T1000 (cell line): ENCODE data around the gene XIRP2.

Experiments used
- DNase-seq: peaks from one replicate; lab custom pipeline; 2025; ENCODE audit warnings: mixed read lengths; lab: John Stamatoyannopoulos, UW

XIRP2 gene, protein sequence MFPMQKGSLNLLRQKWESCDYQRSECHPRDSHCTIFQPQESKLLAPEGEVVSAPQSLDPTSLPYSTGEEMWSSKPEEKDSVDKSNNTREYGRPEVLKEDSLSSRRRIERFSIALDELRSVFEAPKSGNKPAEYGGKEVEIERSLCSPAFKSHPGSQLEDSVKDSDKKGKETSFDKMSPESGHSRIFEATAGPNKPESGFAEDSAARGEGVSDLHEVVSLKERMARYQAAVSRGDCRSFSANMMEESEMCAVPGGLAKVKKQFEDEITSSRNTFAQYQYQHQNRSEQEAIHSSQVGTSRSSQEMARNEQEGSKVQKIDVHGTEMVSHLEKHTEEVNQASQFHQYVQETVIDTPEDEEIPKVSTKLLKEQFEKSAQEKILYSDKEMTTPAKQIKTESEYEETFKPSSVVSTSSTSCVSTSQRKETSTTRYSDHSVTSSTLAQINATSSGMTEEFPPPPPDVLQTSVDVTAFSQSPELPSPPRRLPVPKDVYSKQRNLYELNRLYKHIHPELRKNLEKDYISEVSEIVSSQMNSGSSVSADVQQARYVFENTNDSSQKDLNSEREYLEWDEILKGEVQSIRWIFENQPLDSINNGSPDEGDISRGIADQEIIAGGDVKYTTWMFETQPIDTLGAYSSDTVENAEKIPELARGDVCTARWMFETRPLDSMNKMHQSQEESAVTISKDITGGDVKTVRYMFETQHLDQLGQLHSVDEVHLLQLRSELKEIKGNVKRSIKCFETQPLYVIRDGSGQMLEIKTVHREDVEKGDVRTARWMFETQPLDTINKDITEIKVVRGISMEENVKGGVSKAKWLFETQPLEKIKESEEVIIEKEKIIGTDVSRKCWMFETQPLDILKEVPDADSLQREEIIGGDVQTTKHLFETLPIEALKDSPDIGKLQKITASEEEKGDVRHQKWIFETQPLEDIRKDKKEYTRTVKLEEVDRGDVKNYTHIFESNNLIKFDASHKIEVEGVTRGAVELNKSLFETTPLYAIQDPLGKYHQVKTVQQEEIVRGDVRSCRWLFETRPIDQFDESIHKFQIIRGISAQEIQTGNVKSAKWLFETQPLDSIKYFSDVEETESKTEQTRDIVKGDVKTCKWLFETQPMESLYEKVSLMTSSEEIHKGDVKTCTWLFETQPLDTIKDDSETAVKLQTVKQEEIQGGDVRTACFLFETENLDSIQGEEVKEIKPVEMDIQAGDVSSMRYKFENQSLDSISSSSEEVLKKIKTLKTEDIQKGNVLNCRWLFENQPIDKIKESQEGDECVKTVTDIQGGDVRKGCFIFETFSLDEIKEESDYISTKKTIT (N-terminal part only)

GRCh38 chr2:166888180-166888579, at the start of gene XIRP2:
Gene XIRP2, plus strand, starts transcription at chr2:166888480. Its CDS starts 15,003 bp downstream, at chr2:166903483.
- DNase-seq = no peak

DNA sequence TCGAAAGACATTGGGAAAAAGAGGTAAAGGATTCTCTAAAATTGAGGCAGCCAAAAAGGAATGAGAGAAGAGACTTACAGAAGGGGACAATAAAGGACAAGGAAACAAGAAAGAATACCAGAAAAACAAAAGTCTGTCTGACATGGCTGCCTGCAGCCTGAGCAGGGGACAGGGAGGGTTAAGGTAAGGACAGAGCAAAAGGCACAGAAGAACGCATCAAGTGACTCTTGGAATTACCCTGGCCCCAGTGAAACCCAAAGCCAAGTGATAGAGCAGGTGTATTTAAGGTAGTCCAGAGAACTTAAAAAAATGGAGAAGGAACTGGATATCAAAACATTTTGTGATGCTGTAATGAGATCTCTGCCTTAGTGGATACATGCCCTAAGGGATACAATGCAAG, 47.1 kb upstream of the XIRP2 start:
- no peak for DNase-seq

DNA sequence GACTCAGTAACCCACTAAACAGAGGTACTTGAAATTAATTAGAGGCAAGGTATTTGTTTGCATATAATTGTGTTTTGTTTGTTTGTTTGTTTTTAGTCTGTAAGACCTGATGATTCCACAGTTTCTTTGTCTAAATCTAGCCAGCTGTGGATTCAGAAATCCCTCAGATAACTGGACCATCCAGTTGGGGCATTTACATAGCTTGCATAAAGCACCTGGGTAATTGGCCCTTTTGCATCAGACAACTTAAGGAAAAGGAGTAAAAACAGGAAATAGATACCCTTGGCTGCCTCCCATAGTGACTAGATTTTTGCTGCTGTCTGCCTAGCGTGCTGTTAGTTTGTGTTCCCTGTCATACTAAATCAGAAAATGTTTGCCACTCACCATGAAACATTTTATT, 46.6 kb upstream of the XIRP2 start:
- DNase-seq = no peak

GRCh38 chr2:166844111-166844510, 44.2 kb upstream of the XIRP2 start:
- DNase-seq = no peak

DNA sequence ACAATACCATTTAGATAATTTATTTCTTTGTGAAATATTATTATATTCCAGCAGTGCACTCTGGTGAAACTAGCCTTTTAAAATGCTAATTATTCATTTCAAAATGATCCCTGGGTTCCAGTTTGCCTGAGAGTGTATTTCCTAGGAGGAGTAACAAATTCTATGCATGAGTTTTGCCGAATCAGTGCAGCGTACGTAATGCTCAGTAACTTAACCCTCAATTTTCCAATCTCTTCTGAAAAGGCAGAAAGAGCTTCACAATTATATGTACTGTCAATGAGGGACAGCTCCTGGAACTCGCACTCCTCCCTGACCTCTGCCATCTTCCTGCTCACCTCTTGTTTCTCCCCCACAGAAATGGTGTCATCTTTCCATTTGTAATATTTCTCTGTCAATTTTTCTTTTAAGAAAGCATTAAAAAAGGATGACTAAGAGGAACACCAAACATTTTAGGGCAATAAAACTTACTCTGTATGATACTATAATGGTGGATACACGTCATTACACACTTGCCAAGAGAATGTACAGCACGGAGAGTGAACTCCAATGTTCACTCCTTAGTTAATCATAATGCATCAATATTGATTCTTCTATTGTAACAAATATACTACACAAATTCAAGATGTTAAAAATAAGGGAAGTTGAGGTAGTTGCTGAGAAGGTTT, 25.7 kb upstream of the XIRP2 start:
- no peak for DNase-seq

DNA sequence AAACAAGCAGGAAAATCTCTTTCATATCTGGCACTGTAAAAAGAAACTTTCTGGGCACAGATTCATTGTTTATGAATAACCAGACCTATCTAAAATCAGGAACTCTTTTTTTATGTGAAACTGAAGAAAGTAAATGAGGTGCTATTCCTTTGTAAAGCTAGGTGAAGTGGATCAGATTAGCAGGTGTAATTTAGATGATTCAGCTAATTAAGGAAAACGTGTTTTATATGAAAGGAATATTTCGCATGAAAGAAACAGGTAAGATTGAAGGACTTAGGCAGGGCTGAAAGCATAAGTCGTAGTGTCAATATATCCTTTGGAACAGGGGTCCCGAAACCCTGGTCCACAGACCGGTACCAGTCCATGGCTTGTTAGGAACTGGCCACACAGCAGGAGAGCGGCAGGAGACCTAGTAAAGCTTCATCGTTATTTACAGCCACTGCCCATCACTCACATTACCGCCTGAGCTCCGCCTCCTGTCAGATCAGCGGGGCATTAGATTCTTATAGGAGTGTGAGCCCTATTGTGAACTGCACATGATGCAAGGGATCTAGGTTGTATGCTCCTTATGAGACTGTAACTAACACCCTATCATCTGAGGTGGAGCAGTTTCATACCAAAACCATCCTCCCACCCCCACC, 20.3 kb upstream of the XIRP2 start:
- DNase-seq = no peak

- DNase-seq = no peak
Measured at GRCh38 chr2:166870346-166870745, 17.9 kb upstream of the XIRP2 start.

DNA sequence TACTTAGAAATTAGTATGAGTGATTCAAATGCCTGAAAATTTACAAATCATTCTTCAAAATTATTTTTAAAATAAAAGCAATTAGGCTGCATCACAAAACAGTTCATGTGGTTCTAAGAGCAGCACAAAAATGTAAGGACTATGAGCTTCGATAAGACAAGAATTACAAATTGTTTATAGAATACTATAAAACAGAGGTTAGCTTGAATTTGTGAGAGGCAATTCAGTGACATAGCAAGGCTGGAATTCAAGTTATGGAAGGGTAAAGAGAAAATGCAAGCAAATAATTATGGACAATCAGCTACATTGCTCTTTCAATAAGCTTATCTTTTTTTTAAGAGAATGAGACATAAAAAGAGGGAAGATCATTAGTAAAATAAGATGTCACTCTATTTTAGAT, 7.1 kb upstream of the XIRP2 start:
- no peak for DNase-seq

GRCh38 chr2:166882851-166883250, 5.4 kb upstream of the XIRP2 start:
- no peak for DNase-seq

DNA sequence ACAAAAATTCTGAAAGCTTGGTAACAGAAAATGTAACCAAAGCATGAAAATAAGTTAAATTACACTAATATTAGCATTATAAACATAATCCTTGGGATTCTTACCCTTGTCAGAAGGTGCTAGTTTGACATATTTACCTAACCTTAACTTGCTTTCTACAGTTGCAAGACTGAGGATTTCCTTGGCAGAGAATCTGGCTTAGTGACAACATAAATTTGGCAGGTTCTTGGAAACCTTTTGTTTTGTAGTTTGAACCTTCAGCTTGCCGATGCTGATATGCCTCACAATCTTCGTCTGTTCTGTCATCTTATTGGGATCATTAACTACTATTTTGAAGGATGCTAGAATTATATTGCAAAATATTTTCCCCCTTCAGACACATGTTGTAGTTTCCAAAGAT, 3.4 kb downstream of the XIRP2 start:
- DNase-seq = no peak

- DNase-seq = no peak
Measured at GRCh38 chr2:166892397-166892796, 4.1 kb downstream of the XIRP2 start.

GRCh38 chr2:166895243-166895642, 7.0 kb downstream of the XIRP2 start:
- no peak for DNase-seq

DNA sequence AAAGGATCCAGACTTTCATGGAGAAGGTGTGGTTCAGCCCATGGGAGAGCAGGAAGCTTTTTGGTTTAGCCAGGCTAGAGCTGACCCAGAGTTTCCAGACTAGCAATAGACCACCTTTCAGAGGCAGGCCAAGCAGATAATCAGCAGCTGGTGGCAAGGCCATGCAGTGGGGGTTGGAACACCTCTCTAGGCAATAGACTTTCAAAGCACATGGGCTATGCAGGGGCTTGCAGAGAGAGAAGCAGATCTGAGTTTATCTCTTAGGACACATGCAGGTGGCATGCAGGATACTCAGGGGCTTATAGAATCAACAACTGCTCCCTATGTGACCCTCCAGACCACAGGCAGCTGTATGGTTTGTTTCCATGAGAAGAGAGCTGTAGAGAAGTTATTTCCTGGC, 9.4 kb downstream of the XIRP2 start:
- no peak for DNase-seq

- no peak for DNase-seq
Measured at GRCh38 chr2:166899676-166900075, 11.4 kb downstream of the XIRP2 start.

GRCh38 chr2:166900700-166901099, 12.4 kb downstream of the XIRP2 start:
- DNase-seq = no peak

- no peak for DNase-seq
Measured at GRCh38 chr2:166901336-166901735, 13.1 kb downstream of the XIRP2 start.

DNA sequence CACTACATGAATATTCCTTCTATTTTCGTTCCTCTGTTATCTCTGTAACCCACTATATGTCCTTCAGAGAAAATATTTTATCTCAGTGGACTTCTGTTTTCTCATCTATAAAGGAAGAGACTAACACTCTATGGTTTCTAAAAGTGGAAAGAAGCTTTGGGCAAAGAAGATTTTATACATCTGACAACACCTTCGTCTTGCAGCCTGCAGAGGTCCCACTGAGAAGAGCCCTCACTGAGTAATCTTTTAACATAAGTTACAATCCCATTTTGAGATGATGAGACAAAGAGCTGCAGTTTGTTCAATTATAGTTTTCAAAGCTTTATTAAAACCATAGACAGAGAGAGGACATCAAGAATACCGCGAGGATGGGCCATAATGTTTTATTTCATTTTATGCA, 28.7 kb downstream of the XIRP2 start:
- no peak for DNase-seq

GRCh38 chr2:166917415-166917814, 29.1 kb downstream of the XIRP2 start:
- no peak for DNase-seq

DNA sequence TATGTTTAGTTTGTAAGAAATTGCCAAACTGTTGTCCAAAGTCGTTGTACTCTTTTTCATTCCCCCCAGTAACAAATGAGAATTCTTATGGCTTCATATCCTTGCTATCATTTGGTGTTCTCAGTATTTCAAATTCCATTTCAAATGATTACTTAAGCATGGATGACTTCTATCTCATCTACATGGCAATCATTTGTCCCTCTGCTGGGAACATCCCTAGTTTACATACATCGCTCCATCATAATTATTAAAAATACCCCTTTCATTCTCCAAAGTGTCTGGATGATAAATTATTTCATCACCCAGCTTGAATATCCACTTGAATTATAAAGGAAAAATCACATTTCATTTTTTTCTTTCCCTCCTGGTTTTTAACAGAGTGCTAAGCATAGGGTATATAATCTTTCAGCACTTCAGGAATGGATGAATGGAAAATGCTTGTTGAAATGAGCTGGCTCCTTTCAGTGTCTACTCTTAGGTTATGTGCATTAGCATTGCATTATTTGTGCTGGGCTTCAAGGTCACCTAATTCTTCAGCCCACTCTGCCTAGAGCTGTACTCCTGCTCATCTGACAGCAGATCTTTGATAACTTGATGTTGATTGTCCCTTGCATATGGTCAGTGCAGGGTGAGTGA, 33.1 kb downstream of the XIRP2 start:
- DNase-seq = no peak

DNA sequence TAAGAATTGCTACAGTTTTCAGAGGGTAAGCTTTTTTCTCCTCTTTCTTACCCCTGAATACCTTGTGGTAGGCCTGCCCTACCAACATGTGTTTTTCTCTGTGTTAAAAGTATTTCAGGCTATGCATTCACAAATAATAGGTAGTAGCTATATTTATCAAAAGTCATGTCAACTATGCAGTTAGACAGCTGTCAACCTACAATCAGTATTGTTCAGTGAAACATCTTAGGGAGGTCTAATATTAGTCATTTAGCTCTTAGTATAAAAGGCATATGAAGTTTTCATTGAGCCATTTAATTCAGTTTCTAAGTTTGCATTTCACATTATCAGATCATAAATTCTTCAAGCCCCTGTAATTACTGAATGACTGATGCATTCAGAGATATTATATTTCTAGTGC, 36.7 kb downstream of the XIRP2 start:
- DNase-seq = no peak

DNA sequence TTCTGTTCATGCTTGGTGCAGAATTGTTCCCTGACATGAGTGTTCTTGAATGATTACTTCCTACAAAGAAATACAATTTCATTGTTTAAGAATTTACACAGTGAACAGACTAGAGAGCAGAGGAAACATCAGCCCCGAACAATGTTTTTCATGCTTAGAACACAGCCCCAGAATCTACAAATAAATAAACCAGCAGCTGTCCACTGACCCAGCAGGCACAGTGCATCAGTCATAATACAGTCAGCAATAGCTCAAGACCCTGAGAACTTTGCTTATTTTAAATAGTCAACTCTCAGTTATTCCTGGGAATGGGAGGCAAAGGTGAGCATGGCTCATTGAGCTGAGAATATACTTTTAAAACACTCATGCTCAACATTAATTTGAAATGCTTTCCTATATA, 38.4 kb downstream of the XIRP2 start:
- DNase-seq = no peak
